ENCODE results near the gene NAIF1. TPM values are rescaled to one million over a fixed set of nuclear protein-coding genes. Genes with fewer than 3 reads are reported as not detected.

NAIF1 gene
- total RNA-seq, 1 donor from 2014 or later: 48.2 TPM

DNA sequence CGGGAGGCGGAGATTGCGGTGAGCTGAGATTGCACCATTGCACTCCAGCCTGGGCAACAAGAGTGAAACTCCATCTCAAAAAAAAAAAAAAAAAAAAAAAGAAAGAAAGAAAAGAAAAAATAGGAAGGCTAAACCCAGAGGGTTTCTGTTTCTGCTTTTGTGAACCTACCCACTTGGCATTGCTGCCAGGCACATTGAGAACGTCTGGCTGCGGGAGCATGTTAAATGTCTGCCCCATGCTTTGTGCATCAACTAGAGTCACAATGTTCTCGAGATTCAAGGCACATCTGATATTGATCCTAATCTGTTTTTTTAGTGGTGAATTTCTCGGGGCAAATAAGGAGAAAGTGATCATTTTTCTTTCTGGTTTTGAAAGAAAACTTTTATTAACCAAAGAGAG, 3.8 kb upstream of the NAIF1 start:
- no peaks in the 10 kb centered on the region for H3K9me3 ChIP-seq
- H3K4me3 ChIP-seq: peak overlapping the region; percentile 12 to 38
- no peaks in the 10 kb centered on the region for H3K36me3 ChIP-seq
- H3K27me3 ChIP-seq: no peaks in the 10 kb centered on the region
- intact Hi-C loops (cut with DNase I): no loop called here
- DNase-seq (ENCODE audit: low spot score in 2 of 2): no peak
- H3K4me1 ChIP-seq: peaks cover 28 to 50% of the 10 kb centered on the region in 2 donors
- H3K27ac ChIP-seq: peak overlapping the region; percentile 95 to 97
- TF ChIP-seq, protein P1, sequence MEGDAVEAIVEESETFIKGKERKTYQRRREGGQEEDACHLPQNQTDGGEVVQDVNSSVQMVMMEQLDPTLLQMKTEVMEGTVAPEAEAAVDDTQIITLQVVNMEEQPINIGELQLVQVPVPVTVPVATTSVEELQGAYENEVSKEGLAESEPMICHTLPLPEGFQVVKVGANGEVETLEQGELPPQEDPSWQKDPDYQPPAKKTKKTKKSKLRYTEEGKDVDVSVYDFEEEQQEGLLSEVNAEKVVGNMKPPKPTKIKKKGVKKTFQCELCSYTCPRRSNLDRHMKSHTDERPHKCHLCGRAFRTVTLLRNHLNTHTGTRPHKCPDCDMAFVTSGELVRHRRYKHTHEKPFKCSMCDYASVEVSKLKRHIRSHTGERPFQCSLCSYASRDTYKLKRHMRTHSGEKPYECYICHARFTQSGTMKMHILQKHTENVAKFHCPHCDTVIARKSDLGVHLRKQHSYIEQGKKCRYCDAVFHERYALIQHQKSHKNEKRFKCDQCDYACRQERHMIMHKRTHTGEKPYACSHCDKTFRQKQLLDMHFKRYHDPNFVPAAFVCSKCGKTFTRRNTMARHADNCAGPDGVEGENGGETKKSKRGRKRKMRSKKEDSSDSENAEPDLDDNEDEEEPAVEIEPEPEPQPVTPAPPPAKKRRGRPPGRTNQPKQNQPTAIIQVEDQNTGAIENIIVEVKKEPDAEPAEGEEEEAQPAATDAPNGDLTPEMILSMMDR (IDR thresholded peaks at IDR 0.05): no peak

DNA sequence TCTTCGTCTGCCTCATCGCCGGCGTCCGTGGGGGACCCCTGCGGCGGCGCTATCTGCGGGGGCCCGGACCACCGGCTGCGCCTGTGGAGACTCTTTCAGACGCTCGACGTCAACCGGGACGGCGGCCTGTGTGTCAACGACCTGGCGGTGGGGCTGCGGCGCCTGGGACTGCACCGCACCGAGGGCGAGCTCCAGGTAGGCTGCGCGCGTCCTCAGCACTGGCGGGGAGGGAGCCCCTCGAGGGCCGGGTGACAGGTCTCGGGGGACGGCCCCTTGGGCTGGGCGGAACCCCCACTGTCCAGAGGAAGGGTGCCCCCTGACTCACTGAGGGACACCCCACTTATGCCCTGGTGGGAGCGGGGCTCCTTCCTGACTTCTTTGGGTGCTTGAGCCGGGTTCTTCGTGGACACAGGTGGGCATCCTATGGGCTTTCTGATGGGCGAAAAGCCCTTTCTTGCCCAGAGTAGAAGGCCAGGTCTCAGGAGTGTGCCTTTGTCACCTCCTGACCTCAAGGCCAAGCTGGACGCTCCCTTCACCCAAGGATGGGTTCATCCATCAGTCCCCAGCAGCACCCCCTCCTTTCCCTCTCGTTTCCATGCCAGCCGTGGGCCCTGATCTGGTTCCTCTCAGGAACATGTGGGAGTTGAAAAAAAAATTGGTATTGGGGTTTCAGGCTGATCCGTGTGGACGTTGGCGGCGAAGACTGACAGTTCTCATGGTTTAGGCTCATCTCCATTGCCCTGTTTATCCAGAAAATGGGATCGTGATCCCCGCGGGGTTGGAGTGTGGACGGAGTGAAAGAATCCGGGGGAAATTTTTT, 1.5 kb upstream of the NAIF1 start:
- intact Hi-C loops (cut with DNase I): loop anchor here (1.0 kb wide), 2 partner anchors 26 to 30 kb away; no protein-coding TSS in a partner anchor
- peak in 1 of 2 donors; percentile 78 for DNase-seq (ENCODE audit: low spot score in 2 of 2)
- peak overlapping the region; percentile 95 to 97 for H3K27ac ChIP-seq

DNA sequence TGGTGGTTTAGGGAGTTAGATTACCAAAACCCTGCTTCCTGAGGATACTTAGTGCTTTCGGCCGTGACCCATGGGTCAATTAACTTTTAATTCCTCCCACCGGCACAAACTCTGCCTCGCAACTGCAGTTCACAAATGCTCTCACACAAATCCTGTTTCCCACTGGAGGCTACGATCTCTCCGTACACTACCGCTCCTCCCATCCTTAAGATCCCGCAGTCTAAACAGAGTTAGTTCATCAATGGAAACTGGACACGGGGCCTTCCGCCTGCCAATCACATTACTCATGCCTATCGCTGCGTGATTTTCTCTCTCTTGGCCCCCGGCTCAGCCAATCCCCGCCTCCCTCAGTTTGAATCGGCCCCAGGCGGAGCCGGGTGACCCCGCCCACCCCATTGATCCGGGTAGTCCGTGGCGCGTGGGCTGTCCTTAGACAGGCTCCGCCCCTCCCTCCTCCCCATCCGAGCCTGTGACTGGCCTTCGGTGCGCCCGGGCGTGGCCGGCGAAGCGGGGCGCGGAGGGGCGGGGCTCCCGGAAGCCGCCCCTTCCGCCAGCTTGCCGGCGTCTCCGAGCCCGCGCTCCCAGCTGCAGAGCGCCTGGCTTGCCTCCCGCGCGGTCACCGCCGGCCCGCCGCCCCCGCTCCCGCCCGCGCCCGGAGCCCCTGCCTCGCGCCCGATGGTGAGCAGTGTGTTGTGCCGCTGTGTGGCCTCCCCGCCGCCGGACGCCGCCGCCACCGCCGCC, 695 bp upstream of the NAIF1 start, which contains the start of gene SLC25A25:
SLC25A25 (plus strand) TSS at position 588 of the 741 bp plus-strand sequence; CDS start at position 676, 88 bp downstream.
- Histone ChIP-seq H3K27ac (peak within 1 kb of the TSS; percentile 95 to 99), H3K9me3 (no peaks in the 10 kb centered on the region), H3K4me1 (peaks cover 20 to 37% of the 10 kb centered on the region in 2 donors), H3K27me3 (no peaks in the 10 kb centered on the region), H3K4me3 (peak within 1 kb of the TSS; percentile 91 to 98), H3K36me3 (peaks cover 9 to 10% of the 10 kb centered on the region in 2 donors)
- intact Hi-C loops (cut with DNase I): loop anchor here (1.0 kb wide), 3 partner anchors 26 to 87 kb away; no protein-coding TSS in a partner anchor
- TF ChIP-seq, protein P1 (IDR thresholded peaks at IDR 0.05): no peak
- DNase-seq (ENCODE audit: low spot score in 2 of 2): peak; percentile 100

More for the DNA sequence above, 1.5 kb upstream of the NAIF1 start:
- no peaks in the 10 kb centered on the region for H3K9me3 ChIP-seq
- peaks cover under 1 to 2% of the 10 kb centered on the region in 2 donors for H3K36me3 ChIP-seq
- peak overlapping the region; percentile 91 to 98 for H3K4me3 ChIP-seq
- peaks cover 25 to 45% of the 10 kb centered on the region in 2 donors for H3K4me1 ChIP-seq
- TF ChIP-seq, protein P1 (IDR thresholded peaks at IDR 0.05): no peak
- H3K27me3 ChIP-seq: no peaks in the 10 kb centered on the region

DNA sequence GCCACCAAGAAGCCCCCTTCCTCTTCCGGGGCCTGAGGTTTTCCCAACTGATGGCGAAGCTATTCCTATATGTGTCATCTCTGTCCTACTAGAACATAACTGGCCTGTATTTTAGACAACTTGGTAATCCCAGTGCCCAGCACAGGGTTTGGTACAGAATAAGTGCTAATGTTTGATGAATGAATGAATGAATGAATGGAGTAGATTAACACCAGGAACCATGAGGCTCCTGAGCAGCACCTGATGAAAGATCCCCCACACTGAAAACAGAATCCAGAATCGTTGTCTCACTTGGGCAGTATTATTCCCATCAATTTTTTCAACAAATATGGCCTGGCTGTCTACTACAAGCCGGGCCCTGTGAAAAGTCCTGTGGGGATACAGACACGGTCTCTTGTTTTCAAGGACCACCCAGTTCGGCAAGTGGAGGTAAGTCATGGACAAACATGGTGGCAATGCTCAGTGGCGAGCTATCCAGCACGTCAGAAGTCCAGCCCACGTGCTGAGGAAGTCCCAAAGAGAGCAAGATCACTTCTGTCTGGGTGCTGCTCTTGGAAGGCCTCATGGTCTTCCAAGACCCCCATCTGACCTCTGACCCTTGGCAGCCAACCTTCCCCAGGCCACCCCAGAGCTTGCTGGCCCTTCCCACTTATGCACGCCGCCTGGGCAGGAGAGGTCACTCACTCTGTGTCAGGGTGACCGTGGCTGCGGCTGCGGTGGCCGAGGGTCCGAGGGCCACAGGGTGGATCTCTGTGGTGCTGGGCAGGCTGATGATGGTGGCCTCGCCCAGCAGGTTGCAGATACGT, 1.0 kb downstream of the NAIF1 start:
- H3K4me1 ChIP-seq: peaks cover 11 to 24% of the 10 kb centered on the region in 2 donors
- peak overlapping the region in 1 of 2 donors; percentile 99 for H3K27ac ChIP-seq

More for the DNA sequence above, 1.0 kb downstream of the NAIF1 start:
- no peak for DNase-seq (ENCODE audit: low spot score in 2 of 2)
- intact Hi-C loops (cut with DNase I): no loop called here
- H3K9me3 ChIP-seq: no peaks in the 10 kb centered on the region
- H3K4me3 ChIP-seq: peak overlapping the region; percentile 56 to 66
- H3K27me3 ChIP-seq: no peaks in the 10 kb centered on the region
- peaks cover 23 to 26% of the 10 kb centered on the region in 2 donors for H3K36me3 ChIP-seq
- TF ChIP-seq, protein P1 (IDR thresholded peaks at IDR 0.05): no peak
